HG02610 (cell line): ENCODE data around the gene BCAR3.

ENCODE experiments used
- ATAC-seq: cut with Tn5 transposase; IDR thresholded peaks from one replicate; pipeline ENCODE4 v1.9.1; 2021; ENCODE audit warnings: mild to moderate bottlenecking, moderate library complexity; ENCODE audit not compliant: unreplicated experiment

BCAR3 gene

DNA sequence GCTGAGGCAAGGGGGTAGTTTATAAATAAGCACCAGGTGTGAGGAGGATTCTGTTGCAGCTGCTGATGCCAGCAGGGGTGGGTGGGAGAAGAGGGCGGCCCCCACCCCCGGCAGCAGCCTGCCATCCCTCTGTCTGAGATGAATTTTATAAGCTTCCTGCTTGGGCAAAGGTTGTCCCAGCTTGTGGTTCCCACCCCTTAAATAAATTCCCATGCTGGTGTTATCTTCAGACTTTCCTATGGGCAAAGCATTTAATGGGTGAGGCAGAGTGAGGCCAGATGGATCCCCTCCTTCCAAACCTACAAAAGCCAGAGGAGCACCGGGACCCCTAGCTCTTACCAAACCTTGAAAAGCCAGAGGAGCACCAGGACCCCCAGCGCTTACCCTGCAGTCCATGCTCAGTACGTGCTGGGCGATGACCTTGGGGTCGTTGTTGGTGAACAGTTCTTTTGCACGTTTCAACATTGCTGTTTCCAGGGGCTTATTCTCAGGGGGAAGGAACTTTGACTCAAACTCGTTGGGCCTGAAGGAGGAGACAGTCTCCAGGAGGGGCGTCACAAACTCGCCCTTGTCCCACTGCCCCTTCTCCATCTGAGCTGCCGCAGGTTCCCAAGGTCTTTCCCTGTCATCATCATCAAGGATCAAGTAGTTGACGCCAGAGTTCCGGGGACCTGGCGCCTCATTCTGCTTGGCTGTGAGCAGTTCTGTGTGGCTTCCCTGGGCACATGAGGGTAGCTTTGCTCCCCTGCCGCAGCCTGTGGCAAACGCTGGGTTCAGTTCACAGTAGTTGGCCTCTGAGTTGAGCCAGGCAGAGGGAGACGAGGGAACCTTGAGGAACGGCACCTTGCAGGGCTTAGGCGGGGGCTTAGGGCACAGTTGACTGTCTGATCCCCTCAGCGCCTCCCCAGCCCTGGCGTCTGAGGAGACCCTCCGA is 99.5 kb downstream of the BCAR3 start:
- no peak for ATAC-seq

DNA sequence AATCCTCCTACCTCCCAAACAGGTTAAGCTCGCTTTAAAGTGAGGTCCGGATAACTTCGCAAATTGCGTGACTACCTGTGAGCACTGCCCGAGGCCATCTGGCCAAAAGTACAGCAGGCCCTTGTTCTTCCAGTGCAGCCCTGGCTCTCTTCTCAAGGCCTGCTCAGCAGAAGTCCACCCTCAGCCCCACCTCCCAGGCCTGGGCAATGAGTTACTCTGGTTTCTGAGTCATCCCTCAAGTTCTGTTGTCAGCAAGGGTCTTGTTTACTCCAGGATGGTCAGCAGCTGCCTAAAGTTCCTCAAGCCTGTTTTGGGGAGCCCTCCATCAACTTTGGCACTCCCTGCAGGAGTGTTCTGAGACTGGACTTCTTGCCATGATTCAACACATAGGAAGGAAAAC is 101.7 kb downstream of the BCAR3 start:
- ATAC-seq = no peak

DNA sequence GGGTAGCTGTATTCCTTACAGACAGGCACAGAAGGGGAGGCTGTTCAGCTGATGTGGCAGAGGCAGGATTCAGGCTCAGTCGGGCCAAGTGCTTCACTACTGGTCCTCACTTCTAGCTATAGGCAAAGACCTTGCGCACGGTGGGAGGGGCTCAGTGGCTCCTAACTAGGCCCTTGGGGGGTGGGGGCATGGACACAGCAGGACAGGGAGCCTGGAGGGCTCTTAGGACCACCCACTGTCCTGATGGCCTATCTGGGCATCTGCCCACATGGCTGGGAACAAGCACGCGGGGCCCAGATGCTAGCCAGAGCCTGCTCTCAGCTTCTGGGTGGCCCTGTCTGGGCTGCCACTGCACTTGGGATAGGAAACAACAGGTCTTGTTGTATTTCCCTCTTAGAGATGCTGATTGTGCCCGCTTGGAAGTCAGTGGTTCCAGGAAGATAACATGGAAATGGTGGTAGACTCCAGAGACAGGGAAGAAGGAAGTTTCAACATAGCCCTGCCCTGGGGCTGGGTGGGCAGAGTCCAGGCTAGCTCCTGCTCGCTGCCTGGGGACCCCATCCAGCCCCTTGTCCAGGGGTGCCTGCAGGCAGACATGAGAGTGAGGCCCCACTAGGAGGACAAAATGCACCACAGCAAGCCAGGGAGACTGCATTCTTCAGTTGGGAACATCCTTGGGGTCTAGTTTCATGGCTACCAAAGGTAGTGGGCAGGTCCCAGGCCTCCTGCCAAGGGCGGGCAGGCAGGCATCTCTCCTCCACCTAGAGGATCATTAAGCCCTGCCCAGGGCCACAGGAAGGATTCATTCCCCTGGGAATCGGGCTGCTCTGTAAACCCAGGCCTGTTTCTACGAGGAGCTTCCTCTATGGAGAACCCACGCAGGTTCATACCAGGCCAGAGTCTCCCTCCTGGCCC is 102.5 kb downstream of the BCAR3 start:
- no peak for ATAC-seq

DNA sequence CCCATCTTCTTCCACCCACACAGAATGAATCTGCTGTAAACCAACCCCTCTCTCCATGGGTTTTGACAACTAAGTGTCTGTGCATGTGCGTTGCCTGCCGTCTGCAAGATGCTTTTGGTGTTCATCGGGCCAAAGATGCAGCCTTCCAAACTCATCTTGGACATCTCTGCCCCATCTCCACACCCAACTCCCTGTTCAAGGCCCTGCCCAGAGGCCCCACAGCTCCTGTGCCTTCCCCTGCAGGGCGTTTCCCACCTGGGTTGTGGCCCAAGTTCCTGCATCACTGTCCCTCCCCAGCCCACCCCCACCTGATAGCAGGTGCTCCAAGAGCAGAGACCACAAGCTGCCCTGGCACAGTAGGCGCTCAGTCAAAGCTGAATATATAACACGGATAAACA is 103.2 kb downstream of the BCAR3 start:
- no peak for ATAC-seq

DNA sequence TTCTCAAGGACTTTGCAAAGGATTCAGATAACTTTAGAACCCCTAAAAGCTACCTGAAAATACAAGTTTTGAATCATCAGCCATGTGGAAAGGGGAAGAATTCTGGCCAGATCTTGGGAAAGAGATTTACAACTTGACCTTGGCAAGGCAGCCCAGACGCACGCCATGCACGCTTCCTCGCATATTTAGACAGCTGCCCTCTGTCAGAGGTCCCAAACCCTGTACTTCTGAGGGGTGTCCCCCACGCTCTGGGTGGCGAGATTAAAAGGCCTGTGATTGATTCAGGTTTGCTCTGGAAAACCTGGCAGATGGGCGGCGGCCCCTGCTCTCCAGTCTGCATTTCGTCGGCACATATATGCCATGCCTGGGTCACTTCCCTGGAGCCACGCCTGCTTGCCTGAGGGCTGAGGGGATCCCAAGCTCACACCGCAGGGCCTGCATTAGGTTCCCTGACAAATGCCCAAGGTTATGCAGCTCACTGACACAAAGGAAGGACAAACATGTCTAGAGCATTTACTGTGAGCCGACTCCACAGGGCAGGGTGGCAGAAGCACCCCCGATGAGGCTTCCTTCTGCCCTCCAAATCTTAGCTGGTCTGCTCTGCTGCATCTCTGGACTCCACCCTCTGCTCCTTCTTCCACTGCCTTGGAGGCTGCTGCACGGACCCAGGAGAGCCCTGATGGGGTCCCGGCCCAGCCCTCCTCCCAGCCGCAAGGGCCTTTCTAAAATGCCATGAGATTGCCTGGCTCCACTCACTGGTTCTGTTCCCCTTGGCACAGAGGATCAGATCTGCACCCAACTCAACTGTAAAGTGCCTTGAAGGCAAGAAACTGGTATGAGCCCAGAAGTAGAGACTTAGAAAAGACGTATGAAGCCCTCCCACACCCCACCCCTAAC is 103.9 kb downstream of the BCAR3 start:
- ATAC-seq = no peak

DNA sequence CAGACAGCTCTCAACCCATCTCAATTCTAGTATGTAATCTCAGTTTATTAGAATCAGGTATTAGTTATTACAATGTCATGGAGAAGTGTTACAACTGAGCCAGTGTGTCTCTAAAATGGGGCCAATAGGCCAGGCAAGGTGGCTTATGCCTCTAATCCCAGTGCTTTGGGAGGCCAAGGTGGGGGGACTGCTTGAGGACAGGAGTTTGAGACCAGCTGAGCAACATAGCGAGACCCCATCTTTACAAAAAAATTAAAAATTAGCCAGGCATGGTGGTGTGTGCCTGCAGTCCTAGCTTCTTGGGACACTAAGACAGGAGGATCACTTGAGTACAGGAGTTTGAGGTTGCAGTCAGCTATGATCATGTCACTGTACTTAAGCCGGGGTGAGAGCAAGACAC is 104.9 kb downstream of the BCAR3 start:
- ATAC-seq = no peak

DNA sequence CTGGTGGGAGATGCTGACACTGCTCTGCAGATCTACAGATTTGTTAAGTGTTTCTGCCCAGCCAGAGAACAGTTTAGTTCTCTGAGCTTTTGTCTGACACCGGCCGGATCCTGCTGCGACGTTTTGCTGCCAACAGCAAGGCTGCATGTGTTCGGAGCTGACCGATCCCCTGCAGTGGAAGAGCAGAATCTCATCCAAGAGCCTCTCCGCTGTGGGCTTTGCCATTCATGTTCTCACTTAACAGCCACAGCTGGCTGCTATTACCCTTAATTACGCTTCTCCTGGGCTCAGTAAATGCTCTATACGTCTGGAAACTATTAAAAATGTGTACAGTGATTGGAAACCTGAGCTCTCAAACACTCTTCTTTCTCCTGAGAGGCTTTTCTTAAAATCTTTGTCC is 105.3 kb downstream of the BCAR3 start:
- ATAC-seq = no peak

DNA sequence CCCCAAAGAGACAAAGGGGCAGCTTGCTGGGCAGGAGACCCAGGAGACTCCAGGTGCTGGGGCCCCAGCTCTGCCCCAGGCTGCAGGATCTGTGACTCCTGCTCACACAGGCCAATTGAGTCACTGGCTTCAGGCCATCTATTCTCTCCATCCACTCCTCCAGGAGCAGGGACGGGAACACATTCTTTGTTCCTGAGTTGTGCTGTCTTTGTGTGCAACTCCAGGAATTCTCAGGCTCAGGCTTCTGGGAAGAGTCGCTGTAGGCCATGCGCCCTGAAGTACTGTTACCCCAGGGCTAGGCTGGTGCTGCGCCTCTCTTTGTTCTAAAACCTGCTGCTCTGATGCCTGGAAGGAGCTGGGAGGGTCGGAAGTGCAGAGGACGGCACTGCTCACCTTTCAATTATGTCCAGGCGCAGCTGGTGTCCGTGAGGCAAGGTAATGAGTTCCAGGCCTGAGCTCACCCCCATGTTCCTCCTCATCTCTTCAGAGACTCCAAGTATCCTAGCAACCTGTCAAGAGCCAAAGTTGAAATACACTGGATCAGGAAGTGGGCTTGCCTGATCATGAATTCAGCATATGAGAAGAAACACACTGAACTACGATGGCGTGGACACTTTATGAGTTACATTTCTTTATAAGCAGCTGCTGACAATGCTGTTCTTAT is 105.9 kb downstream of the BCAR3 start:
- no peak for ATAC-seq

DNA sequence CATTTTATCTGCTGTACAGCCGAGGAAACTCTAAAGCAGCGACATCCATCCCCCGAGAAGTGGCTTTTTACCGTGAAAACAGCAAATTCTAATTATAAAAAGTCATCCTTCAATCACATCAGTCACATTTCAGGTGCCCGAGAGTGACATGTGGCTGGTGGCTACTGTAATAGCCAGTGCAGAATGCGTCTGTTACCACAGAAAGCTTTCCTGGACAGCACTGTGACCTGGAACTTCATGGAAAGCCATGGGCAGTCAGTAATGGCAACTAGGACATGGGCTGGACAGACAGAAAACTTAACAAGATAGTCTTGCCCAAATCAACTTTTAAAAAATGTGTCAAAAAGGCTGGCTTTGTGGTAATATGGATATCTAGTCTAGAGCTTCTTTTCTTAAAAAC is 106.6 kb downstream of the BCAR3 start:
- no peak for ATAC-seq

DNA sequence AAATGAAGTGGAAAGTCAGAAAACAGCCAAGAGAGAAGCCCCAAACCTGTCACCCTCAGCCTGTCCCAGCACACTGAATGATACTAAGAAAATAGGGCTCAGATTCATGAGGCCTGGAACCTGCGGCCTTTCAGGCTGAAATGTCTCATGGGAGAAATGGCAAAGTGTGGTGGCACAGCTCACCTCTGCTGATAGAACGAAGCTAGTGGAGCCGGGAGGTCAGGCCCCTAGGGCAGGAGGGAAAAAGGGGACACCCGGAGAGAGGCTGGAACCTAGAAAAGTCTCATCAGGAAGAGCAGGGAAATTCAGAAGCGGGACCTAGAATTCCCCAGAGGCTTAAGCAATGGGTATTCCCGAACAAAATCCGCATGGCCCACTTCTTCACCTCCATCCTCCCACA is 107.1 kb downstream of the BCAR3 start:
- no peak for ATAC-seq

DNA sequence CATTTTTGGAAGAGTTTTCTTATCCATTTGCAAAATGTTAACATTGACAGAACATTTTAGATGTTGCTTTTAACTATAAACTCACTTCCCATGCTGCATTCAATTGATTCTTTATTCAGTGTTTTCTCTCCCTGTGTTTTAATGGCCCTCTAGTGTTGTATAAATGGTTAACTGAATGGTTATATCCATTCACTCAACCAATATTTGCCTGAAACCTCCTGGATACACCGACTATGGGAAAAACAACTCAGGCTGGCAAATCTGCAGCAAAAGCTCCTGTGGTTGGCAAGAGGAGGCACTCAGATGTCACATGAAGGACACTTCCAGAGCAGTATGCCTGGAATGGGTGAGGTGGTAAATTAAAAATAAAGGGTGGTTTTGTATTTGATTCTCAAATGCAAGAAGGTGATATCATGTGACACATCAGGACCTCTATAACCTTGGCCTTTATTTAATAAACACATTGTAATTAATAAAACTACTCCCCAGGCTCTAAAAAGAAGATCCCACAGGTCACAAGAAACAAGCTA is 107.6 kb downstream of the BCAR3 start:
- no peak for ATAC-seq

DNA sequence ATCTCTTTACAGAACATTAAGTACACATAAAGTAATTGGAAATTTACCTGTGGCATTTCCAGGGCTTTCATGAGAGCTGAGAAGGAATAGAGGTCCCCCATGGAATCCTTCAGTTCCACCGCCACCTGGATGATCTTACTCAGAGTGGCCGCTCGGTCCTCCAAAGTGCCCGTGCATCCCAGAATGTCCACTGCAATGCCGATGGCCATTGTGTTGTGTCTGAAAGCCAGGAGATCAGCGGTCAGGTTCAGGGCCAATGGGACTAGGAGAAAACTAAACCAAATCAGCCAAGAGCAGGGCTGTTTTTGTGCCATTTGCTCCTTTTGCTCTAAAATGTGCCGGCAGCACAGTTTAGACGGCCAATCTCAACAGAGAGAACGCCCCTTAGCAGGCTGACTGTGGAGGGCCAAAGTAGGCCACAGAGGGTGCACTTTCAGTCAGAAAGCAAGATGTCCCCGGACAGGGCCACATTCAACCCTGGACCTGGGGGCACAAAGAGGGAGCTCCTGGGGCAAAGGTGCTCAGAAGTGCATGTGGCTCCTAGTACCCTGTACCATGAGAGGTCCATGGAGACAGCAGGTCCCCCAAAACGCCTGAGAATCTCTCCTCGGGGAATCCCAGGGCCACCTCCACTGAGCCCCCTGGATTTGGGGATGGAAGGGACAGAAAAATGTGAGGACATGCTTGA is 109.9 kb downstream of the BCAR3 start:
- ATAC-seq = no peak

DNA sequence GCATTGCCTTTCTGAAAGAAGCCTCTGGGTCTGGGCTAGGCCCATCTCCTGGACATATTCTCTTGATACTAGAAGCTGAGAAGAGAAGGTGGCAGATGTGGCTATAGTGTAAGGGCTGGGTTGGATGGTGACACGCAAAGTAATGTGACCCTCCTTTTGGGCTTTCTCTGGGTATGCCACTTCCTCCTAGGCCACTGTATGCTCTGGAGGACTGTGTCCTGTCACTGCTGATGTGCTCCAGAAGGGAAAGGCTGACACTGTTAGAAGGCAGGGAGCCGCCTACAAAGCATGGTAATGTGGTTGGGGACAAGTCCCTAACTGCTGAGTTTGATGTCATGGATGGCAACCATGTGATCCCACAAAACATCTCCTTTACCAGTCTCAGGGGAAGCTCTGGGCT is 112.1 kb downstream of the BCAR3 start:
- ATAC-seq = no peak

DNA sequence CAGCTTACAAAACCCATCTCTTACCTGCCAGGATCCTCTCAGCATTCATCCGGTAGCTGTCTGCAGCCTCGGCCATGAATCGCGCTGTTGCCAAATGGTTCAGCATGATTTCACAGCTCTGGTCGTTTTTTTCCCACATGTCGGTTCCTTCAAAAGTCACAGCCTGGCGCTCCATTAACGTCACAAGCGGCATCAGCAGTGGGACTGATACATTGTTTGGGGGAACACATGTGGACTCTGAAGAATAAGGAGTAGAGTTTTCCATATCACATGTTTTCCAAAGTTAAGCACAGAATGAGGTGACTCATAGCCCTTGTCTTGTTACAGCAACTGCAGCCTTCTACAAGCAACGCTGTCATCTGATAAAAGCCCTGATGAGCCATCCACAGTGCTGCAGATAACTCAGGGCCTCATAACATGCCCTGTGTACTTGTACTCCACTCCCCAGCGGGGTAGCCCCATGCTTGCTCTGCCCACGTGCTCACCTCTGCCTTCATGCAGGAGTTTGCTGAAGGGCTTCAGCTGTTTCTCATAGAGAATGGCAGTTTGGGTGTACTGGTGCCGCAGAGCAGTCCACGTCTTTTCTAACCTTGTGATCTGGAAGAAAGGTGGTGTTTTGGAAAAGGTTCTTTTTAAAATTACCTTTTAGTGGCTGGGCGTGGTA is 114.2 kb downstream of the BCAR3 start:
- ATAC-seq = no peak

DNA sequence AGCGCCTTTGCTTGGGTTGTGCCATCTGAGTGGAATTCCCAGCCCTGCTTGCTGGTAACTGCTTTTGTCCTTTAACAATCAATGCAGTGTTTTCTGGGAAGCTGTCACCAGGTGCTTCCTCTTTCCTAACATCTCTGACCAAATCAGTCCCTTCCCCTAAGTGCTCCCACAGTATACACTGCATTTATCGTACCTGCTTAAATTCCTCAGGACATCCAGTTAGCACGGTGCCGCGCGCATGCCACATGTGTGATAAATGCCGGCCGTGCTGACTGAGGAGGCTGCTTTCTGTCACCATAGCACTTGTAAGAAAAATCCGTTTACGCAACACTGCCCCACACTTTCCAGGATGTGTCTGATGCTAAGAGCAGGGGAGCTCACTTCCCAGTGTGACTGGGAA is 115.4 kb downstream of the BCAR3 start:
- no peak for ATAC-seq

DNA sequence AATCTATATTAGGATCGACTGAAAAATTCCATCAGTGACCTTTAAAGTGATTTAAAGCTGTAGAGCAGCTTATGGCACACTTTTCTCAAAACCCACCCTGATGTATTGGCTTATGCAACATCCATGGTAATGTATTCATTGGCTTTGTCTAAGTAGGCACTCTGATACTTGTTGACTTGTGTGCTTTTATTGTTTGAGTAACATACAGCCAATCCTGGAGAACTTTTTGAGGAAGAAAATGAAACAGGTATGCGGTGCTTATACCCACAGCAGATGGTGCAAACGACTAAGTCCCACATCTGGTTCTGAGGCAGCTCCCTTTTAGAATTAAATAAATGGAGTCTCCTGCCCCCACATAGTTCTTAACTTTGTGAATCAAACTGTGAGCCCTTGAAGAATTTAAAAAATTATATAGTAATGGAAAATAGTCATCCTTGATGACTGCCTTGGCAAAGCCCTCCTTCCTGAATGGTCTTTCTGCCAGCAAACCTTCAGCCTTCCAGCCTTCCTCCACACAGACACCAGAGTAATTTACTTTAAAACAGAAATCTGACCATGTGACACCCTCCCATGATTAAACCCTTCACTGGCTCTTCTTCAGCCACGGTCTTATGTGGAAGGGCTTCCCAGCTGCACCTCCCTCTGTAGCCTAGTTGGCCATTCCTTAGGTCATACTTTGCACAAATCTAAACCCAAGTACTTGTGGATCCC is 116.0 kb downstream of the BCAR3 start:
- ATAC-seq = no peak

DNA sequence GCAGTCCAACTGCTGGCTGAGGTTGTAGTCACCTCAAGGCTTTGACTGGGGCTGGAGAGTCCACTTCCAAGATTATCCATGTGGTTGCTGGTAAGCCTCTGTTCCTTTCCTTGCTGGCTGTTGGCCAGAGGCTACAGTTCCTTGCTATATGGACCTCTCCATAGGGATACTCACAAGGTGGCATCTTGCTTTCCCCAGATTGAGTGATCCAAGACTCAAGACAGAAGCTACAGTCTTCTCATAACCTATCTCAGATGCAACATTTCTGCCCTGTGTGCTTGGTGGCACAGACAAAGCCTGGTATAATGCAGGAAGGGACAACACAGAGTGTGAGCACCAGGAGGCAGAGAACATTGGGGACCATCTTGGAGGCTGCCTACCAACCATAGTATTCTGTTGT is 121.9 kb downstream of the BCAR3 start:
- ATAC-seq = no peak

DNA sequence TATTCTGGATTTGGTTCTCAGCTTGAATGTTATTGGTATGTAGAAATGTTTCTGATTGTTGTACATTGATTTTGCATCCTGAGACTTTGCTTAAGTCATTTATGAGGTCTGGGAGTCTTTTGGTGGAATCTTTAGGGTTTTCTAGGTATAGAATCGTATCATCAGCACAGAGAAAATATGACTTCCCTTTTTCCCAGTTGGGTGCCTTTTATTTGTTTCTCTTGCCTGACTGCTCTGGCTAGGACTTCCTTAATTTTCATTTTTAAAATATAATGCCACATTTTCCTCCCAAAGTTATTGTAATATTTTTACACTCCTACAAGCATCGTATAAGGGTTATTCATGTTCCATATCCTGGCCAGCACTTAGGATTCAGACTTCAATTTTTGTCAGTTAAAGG is 122.6 kb downstream of the BCAR3 start:
- ATAC-seq = no peak
